ENCODE results near the gene CCDC138.

Gene CCDC138

DNA sequence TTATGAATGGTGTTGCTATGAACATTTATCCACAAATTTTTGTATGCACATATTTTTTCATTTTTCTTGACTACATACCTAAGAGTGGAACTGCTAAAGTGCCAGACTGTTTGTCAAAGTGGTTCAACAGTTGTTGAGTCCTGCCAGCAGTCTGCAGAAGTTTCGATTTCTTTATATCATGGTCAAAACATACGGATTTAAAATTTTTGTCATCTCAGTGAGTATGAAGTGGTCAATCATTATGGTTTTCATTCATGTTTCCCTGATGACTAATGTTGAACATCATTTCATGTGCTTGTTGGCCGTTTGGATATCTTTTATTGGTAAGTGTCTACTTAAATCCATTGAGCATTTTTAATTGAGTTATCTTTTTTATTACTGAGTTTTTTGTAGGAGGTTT, 39.2 kb downstream of the CCDC138 start:
- no peak for DNase-seq

- DNase-seq: no peak
Measured at GRCh38 chr2:108829578-108830310, 43.2 kb downstream of the CCDC138 start.

GRCh38 chr2:108833219-108833618, 46.6 kb downstream of the CCDC138 start:
- DNase-seq: no peak

DNA sequence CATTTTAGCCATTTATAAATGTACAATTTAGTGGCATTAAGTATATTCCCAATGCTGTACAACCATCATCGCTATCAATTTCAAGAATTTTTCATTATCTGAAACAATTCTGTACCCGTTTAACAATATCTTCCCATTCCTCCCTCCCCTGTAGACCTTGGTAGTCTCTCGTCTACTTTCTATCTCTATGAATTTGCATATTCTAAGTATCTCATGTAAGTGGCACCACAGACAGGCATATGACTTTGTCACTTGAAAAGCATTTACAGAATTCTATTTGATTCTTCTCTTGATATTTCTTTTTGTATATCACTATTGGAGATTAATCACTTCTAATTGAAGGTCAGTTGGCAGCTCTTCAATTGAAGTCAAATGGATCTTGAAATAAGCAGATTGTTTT, 48.0 kb downstream of the CCDC138 start:
- DNase-seq: no peak

DNA sequence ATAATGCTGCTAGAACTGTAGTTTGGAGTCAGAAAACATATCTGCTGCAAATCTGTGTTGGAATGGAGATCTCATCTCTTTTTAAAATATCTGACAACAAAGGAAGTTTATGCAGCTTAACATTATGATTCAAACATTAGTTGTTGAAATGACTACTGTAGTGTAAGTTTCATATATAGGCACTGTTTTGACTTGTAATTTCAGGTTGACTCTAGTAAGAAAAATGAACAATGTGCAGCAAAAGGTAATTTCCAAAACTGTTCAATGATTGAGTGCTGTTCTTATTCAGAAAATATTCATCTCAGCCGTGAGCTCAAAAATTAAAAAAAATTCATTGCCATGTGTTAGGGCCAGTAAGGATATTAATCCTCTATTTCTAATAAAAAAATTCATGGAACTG, 48.5 kb downstream of the CCDC138 start:
- no peak for DNase-seq

GRCh38 chr2:108837198-108837597, 50.6 kb downstream of the CCDC138 start:
- DNase-seq: no peak

- no peak for DNase-seq
Measured at GRCh38 chr2:108841506-108841905, 54.9 kb downstream of the CCDC138 start.

DNA sequence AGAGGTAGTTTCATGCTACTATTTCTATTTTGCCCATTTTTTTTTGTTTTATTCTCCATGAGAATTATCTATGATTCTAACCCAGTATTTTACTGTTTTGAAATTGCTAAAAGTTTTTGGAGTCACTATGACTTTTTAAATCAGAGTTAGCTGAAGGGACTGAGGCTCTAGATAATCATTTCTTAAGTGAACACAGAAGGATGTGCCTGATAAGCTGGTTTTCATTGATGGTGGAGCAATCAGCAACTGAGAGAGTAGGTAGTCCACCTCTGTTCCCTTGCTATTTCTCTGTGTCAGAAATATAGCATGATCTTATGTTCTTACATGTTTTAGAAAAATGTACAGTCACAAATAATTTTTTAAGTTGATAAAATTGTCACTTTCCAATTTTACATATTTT, 59.4 kb downstream of the CCDC138 start:
- DNase-seq: no peak

GRCh38 chr2:108847000-108847399, 60.4 kb downstream of the CCDC138 start:
- no peak for DNase-seq

DNA sequence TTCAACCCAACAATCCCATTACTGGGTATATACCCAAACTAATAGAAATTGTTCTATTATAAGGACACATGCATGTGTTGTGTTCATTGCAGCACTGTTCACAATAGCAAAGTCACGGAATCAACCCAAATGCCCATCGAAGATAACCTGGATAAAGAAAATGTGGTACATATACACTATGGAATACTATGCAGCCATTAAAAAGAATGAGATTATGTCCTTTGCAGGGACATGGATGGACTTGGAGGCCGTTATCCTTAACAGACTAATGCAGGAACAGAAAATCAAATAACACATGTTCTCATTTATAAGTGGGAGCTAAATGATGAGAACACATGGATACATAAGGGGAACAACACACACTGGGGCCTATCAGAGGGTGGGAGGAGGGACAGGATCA, 65.8 kb downstream of the CCDC138 start:
- DNase-seq: no peak

- no peak for DNase-seq
Measured at GRCh38 chr2:108853421-108853820, 66.8 kb downstream of the CCDC138 start.

- DNase-seq: no peak
Measured at GRCh38 chr2:108854484-108854883, 67.9 kb downstream of the CCDC138 start.

GRCh38 chr2:108855194-108855593, 68.6 kb downstream of the CCDC138 start:
- peak; percentile 3 for DNase-seq

- no peak for DNase-seq
Measured at GRCh38 chr2:108858894-108859293, 72.3 kb downstream of the CCDC138 start.

GRCh38 chr2:108866041-108866440, 79.5 kb downstream of the CCDC138 start:
- DNase-seq: no peak

DNA sequence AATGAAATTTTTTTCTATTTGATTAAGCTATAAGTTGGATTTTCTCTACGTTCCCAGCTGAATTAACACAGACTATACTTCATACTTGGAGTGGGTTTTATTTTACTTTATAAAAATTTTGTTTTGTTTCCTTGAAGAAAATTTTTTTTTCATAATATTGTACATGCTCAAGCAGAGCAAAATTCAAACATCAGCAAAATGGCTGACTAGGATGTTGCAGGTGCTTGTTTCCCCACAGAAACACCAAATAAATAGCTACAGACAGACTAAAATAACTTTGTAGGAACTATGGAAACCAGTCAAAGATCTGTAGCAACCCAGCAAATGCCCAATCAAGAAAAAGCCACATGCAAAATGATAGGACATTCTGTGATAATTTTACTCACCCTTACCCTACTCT, 82.3 kb downstream of the CCDC138 start:
- DNase-seq: no peak

- DNase-seq: no peak
Measured at GRCh38 chr2:108869542-108869941, 83.0 kb downstream of the CCDC138 start.

- no peak for DNase-seq
Measured at GRCh38 chr2:108870069-108870644, 83.6 kb downstream of the CCDC138 start.

DNA sequence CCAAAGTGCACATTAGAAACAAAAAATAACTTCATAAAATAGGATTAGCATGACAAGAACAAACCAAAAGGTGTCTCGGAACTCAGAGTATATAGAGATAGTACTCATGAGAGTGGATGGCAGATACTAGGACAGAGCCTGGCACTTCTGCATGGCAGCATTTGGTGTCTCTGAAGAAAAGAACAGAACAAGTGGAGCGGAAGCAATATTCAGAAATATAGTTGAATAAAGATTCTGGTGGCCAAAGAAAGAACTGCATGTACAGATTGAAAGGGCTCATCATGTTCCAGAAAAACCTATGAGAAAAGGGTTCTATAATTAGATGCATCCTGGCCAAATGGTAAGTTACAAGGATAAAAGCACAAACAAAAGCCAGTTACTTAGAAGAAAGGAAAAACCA, 90.9 kb downstream of the CCDC138 start:
- no peak for DNase-seq

DNA sequence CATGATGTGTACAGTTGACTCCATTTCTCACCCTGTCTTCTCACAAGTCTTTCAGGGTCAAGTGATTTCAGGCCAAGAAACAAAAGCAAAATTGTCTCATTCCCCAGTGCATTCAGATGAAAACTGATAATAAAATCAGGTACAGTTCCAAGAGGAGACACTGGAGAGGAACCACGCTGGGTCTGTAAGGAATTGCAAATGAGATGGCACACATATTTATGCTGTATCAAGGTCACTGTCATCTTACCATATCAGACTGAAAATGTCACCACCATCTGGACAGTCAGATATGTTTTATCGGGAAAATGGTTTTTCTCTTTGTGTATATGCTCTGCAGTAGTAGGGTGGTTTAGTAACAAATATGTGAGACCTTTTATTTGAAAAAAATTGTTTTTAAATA, 91.7 kb downstream of the CCDC138 start:
- DNase-seq: no peak

GRCh38 chr2:108884619-108885018, 98.0 kb downstream of the CCDC138 start:
- no peak for DNase-seq

DNA sequence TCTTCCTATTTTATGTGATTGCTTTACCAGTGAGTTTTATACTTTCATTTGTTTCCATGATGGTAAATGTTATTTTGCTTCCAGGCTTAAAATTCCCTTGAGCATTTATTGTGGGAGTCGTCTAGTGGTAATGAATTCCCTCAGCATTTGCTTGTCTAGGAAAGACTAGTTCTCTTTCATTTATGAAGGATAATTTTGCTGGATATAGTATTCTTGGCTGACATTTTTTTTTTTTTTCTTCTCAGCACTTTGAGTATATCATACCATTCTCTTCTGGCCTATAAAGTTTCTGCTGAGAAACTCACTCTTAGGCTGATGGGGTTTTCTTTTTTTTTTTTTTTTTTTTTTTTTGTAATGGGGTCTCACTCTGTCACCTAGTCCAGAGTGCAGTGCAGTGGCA, 103.3 kb downstream of the CCDC138 start:
- DNase-seq: no peak

DNA sequence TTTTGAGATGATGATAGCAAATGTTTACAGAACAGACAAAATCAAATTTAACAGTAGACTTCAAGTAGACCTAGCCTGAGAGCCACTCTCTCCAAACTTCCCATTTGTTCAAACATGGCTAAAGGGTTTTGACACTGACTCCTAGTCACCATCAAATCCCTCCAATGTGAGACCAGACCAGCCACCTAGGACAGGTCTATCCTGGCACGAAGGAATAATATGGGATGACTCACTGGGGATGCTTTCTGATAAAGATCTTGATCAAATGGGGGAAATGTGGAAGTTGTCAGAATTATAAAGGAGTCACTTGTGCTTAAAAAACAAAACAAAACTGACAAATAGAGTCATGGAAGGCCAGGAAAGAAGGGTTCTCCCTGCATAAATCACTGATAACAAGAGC, 106.7 kb downstream of the CCDC138 start:
- DNase-seq: no peak

GRCh38 chr2:108894766-108895165, 108.2 kb downstream of the CCDC138 start:
- DNase-seq: no peak

GRCh38 chr2:108895188-108895587, 108.6 kb downstream of the CCDC138 start:
- no peak for DNase-seq

All from suppressor macrophage treated with lipopolysaccharide for 4 hours (primary cell).